ENCODE results near the gene PIF1.
"Not testable (repeated sequence)": the region's sequence is repeated elsewhere in the genome, so short reads cannot be mapped to it uniquely, and the experiment has no call there.

The PIF1 gene

DNA sequence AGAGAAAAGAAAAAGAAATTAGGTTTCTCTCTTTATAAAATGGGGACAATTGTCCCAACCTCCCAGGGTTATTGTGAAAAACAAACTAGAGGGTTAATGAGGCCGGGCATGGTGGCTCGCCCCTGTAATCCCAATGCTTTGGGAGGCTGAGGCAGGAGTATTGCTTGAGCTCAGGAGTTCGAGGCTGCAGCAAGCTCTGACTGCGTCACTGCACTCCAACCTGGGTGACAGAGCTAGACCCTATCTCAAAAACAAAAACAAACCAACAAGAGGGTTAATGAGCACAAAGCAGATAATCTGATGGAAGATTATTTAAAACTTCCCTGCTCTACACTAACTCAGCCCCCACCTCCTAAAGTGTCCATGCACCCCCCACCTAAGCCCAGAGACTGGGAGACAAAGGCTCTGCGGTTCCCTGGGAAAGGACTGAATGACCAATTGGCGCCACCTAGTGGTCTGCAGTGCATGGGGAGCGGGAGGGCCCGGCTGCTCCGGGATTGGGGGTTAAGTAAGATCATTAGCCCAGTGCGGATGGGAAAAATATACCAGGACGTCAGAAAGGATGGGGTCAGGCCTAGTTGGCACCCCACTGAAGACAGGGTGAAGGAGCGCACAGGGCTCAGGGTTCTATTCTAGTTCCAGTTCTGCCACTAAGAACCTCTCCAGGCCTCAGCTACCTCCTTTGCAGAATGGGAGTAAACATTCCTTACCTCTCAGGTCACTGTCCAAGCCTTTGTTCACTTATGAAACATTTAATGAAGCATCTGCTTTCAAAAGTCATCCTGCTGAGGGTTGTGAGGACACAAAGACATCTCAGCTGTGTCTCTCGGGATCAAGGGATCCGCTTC is 15.6 kb downstream of the PIF1 start:
- DNase-seq, result peak; percentile 95

DNA sequence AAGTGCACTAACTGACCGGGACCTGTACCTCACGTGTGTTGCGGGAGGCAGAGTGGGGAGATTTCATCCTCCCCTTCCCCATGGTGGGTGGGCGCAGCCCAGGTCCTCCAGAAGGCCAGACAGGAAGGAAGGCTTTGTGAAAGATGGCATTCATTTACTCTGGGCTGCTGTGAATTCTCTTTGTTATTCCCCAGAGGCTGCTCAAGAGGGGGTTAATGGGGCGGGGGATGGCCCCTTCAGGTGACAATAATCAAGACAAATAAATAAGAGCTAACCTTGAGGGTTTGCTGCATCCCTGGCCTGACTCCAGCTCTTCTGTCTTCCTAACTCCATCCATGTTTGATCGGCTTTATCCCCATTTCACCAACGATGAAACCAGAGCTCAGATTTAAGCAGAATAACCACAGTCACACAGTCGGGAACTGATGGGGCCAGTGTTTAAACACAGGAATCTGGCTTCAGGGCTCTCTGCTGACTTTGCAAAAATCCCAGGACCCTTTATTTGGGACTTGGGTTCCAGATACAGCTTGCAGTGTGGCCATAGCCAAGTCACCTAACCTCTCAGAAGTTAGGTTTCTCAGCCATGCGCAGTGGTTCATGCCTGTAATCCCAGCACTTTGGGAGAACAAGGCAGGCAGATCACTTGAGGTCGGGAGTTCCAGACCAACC is 16.5 kb downstream of the PIF1 start:
- no peak for DNase-seq

DNA sequence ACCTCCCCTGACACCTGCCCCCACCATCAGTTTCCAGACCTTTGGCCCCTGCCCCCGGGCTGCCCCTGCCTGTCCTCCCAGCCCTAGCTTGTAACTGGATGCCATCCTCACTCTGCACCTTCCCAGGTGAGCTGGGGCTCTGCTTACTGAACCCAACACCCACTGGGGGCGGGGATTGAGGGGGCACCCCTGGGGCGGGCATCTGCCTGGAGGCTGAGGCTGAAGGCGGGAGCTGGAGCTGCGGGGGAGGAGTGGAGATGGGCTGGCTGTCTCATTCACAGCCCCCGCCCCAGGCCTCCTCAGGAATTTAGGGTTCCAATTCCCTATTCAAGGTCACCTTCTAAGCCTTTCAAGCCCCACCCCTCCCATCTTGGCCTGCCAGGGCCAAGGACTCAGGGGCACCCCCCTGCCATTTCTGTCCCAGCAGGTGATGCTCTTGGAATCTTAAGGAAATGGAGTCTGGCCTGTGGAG is 17.7 kb downstream of the PIF1 start:
- no peak for DNase-seq

DNA sequence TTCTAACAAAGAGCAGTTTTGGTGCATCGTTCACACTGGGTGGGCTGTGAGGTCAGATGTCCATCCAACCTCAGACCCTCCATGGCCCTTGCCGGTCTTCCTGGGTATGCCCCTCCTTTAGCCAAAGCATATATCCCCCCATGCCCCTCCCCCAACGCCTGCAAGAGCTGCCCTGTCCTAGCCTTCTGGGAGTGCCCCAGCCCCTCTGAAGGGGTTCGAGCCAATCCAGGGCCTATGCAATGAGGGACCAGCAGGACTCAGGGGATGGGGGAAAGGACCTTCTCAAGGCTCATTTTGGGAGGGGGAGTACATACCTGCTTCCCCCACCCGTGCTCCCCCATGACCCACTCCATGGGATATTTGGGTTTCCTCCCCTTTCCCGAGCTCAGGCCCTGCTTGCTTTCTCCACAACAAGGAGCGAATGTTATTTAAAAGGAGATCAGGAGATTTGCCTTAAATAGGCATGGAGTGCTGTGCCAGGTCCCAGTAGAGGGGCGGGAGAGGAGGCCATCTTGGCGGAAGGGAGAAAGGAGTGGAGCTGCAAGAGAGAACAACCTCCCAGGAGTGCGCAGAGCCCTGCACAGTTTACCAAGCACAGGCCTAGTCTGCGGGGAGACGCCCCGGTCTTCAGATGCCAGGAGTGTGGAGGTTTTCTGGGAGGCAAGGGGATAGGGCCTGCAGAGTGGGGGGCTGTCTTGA is 18.2 kb downstream of the PIF1 start:
- DNase-seq, result no peak

DNA sequence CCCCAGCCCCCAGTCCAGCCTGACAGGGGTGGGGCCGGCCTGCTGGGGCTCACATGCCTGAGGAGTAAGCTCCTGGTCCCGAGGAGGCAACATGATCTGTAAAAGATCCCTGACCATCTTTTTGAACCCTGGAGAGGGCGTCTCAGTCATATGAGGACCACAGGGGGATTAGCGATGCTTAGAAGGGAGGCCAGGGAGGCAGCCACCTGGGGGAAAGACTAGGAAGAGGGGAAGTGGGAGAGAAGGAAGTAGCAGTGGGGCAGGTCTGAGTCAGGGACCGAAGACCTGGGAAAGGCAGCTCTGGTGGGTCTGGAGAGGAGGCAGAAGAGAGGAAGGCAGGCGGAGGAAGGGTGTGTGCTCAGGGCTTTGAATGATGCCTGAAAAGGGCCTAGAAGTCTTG is 18.9 kb downstream of the PIF1 start:
- no peak for DNase-seq

DNA sequence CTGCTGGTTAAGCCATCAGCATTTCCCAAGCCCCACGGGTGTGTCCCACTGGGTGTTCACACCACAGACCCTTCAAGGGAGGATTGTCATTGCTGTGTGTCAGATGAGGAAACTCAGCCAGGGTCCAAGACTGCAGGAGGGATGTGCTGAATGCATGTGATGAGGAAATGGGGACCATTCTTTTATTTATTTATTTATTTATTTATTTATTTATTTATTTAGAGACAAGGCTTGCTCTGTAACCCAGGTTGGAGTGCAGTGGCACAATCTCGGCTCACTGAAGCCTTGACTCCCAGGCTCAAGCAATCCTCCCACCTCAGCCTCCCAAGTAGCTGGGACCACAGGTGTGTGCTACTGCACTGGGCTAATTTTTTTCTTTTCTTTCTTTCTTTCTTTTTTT is 20.8 kb downstream of the PIF1 start:
- no peak for DNase-seq

DNA sequence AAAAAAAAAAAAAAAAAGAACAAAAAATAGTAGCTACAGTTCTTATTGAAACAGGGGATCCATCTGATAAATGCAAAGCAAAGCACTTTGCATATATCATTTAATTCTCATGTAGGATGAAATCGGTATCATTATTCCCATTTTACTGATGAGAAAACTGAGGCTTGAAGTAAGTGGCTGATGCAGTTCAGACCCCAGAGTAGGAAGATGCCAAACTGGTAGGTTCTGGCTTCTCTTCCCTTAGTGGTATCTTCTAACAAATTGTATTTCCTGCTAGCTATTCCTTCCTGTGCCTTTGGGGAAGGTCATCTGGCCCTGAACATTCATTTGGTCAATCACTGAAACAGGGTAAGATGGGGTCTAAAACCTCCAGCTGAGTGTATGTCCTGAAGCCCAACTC is 21.9 kb downstream of the PIF1 start:
- no peak for DNase-seq

DNA sequence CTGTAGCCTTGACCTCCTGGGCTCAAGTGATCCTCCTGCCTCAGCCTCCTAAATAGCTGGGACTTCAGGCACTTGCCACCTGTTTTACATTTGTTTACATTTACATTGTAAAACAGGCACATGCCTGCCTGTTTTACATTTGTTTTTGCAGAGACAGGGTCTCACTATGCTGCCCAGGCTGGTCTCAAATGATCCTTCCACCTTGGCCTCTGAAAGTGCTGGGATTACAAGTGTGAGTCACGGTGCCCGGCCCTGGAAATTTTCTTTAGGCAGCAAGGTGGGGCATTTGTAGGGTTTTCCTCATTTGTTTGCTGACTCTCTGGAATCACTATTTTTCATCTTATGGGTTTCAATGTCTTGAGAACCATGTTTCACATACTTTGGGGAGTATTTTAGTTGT is 25.0 kb downstream of the PIF1 start:
- no peak for DNase-seq

DNA sequence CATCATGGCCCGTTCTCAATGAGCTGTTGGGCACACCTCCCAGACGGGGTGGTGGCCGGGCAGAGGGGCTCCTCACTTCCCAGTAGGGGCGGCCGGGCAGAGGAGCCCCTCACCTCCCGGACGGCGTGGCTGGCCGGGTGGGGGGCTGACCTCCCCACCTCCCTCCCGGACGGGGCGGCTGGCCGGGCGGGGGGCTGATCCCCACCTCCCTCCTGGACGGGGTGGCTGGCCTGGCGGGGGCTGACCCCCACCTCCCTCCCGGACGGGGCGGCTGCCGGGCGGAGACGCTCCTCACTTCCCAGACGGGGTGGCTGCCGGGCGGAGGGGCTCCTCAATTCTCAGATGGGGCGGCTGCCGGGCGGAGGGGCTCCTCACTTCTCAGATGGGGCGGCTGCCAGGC is 26.5 kb downstream of the PIF1 start:
- not testable (repeated sequence) for DNase-seq

DNA sequence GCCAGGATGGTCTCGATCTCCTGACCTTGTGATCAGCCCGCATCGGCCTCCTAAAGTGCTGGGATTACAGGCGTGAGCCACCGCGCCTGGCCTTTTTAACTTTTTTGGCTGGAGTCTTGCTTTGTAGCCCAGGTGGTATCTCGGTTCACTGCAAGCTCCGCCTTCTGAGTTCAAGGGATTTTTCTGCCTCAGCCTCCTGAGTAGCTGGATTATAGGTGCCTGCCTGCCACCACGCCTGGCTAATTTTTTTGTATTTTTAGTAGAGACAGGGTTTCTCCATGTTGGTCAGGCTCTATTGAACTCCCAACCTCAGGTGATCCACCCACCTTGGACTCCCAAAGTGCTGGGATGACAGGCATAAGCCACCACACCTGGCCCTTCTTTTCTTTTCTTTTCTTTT is 29.5 kb downstream of the PIF1 start:
- not testable (repeated sequence) for DNase-seq

DNA sequence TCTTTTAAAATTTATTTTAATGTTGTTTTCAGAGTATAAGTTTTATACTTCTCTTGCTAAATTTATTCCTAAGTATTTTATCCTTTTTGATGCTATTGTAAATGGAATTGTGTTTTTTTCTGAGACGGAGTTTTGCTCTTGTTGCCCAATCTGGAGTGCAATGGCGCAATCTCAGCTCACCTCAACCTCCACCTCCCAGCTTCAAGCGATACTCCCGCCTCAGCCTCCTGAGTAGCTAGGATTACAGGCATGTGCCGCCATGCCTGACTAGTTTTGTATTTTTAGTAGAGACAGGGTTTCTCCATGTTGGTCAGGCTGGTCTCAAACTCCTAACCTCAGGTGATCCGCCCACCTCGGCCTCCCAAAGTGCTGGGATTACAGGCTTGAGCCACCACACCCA is 30.1 kb downstream of the PIF1 start:
- not testable (repeated sequence) for DNase-seq

DNA sequence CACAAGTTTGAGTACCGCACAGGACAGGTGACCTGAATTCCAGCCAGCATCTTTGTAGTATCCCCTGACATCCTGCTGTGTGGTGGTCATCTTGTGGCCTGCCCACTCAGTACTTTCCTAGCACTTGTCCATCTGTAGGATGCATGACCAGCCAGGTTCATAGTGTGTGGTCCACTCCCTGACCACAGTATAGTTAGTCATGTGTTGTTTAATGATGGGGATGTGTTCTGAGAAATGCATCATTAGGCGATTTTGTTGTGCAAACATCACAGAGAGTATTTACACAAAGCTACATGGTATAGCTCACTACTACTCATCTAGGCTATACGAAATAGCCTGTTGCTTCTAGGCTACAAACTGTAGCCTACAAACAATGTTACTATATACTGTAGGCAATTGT is 33.2 kb downstream of the PIF1 start:
- DNase-seq, result no peak

DNA sequence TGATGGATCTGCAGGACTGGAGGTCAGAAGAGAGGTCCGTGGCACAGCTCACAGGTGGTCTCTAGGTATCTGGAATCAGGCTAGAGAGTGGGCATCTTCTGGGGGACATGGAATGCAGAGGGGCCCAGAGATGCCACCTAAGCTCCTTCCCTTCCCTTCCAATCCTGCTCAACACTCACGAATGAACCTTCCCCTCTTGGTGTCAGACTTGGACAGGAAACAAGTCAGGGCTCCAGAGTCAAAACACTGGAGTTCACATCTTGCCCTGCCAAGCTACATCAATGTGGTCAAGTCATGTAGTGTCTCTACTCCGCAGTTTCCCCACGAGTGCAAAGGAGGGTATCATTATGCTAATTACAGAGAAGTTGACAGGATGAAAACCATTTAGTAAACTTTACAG is 34.0 kb downstream of the PIF1 start:
- no peak for DNase-seq

DNA sequence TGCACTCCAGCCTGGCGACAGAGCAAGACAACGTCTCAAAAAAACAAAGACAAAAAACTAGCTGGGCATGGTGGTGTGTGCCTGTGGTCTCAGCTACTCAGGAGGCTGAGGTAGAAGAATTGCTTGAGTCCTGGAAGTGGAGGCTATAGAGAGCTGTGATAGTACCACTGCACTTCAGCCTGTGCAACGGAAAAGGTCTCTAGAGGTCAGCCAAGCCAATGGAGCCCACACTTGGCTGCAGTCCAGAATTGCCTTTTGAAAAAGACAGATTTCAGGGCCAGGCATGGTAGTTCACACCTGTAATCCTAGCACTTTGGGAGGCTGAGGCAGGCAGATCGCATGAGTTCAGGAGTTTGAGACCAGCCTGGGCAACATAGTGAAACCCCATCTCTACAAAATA is 41.7 kb downstream of the PIF1 start:
- DNase-seq, result no peak

DNA sequence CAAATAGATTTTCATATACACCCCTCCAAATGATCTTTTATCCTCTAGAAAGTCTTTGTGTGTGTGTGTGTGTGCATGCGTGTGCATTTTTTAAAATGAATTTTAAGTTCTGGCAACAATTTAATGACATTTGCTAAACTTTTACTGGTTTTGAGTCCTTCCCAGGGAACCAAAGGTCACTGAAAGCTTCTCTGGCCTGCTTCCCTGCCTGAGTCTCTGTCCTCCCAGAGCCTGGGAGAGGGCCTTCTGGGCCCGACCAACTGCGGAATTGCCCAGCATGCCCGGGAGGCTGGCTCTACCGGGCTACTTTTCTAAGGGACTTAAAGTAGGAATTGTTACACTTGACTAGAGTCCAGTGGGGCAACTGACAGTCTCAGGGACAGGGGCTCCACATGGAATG is 42.7 kb downstream of the PIF1 start:
- no peak for DNase-seq

DNA sequence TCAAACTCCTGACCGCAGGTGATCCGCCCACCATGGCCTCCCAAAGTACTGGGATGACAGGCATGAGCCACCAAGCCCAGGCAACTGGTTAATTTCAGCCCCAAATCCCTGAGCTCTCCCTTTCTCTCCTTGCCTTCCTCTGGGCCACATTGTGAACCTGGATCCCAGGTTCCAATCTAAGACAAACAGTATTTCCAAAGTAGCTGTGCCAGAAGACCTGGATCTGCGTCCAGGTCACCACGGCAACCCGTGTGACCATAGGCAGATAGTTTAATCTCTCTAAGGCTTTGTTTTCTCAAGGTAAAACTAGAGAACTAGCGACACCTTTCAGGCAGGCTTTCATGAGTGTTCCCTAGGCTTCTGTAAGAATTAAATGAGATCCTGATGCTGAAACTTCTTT is 44.1 kb downstream of the PIF1 start:
- no peak for DNase-seq

DNA sequence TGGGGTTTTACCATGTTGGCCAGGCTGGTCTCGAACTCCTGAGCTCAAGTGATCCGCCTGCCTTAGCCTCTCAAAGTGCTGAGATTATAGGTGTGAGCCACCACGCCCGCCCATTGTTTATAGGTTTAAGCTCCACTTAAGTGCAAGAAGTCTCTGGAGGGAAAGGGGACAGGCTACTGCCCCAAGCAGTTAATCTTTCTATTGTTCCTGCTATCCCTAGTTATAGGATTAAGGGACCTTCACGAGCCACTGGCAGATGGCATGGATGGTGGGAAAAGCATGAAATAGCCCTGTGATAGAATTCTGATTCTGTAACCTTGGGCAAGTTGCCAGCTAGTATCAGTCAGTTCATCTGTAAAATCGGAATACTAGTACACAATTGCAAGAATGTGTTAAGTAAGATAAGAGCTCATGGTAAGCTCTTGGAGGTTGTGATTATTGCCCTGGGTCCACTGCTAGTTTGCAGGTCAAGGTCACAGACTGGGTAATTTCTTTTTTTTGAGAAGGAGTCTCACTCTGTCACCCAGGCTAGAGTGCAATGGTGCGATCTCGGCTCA is 44.8 kb downstream of the PIF1 start:
- no peak for DNase-seq

DNA sequence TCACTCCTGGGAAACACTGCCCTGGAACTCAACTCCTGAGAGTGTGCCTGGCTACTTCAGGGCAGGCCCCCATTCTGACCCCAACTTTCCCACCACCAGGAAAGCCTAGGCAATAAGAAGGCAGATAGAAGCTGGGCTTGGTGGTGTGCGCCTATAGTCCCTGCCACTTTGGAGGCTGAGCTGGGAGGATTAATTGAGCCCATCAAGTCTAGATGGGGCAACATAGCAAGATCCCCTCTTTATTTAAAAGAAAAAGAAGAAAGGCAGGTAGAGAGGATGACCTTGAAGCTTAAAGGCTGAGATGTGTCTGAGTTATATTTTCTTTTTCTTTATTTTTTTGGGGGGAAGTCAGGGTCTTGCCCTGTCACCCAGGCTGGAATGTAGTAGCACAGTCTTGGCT is 45.8 kb downstream of the PIF1 start:
- no peak for DNase-seq

DNA sequence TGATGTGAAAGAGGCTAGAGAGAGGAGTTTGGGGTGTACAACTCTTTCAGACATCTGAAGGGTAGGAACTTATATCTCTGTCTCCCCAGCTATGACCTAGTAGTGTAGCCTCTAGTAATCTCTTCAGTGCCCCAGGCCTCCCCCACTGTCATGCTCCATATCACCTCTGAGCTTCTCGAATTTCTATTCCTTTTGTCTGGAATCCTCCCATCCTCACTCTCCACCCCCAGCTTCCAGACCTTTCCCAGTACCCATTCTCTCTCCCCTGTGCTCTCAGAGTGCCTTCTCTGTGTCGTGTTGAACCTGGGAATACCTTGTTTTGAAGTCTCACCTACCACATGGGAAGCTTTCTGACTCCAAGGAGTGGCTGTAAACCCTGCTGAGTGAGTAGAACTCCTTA is 46.4 kb downstream of the PIF1 start:
- DNase-seq, result no peak

DNA sequence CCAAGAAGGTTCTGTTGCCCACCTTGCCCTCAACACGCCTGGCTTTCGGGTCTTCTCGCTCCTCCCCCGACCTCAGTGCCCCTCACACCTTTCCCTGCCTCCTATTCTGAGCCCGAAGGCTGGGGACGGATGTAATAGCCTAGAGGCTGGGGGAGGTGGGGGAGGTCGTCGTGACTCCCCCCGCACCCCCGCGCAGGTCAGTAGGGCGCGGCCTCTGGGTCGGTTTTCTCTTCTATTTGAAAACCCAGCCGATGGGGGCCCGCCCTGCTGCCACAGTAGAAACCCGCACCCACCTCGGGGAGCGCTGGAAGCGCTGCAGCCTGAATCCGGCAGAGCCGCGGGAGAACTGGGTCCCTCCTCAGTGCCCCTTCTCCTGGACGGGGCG is 49.1 kb downstream of the PIF1 start:
- DNase-seq, result peak; percentile 12

DNA sequence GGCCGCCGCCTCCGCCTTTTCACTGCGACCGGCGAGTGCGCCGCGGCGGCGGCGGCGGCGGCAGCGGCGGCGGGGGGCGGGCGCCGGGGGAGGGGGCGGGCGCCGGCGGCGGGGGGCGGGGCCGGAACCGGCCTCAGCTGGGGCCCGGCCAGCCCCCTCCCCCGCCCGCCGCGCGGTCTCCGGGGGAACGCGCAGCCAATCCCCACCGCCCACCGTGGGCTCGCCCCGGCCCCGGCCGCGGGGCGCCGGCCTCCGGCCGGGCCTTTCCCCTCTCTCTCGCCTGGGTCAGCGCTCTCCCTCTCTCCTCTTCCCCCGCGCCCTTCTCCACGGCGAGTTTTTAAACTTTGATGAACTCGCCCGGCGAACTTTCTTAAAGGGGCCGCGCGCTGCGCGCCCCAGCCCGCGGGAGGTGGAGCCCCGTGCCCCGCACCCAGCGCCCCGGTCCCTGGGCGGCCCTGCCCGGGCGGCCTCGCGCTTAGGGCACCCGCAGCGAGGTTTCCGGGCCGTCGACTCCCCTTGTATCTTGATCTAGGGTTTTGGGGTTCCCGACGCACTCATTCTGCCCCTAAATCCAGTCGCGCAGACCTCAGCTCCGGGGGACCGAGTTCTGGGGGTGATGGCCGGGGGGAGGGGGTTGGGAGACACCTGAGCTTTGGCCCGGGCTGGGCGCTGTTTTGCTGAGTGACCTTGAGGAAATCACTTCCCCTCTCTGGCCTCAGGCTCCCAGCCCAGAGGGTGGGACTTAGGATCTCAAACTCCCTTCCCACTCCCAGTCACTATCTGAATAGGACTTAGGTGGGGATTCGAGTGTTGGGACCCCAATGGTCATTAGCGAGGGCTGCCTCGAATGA is 49.7 kb downstream of the PIF1 start, which contains the start of gene RBPMS2:
TSS of gene RBPMS2 (minus strand) at position 39 of the 851 bp plus-strand sequence. CDS start 270 bp downstream, outside the sequence.
- peak; percentile 59 for DNase-seq
